HepG2 (cell line): ENCODE results near the gene SMIM34.
"Not testable (repeated sequence)": the region's sequence is repeated elsewhere in the genome, so short reads cannot be mapped to it uniquely, and the experiment has no call there.

Experiments used
- FOSL1 ChIP-seq: sonication (generic); formaldehyde crosslinking; IDR thresholded peaks from 2 replicates; pipeline ENCODE4 v1.9.0; 2021; ENCODE audit warnings: missing genetic modification reagents, borderline replicate concordance
- FOXC1 ChIP-seq: sonication (generic); formaldehyde crosslinking; IDR thresholded peaks from 2 replicates; pipeline ENCODE4 v1.8.0; 2022; ENCODE audit warnings: mild to moderate bottlenecking, missing genetic modification reagents, borderline replicate concordance
- TAF1 ChIP-seq: sonication (generic); formaldehyde crosslinking; IDR thresholded peaks from 2 replicates; pipeline ENCODE4 v1.4.0; 2020; ENCODE audit warnings: missing genetic modification reagents

GRCh38 chr21:34374462-34374861 lies 49.3 kb downstream of the SMIM34 start:
- TF ChIP-seq TAF1, FOSL1, FOXC1 (CRISPR knock-in tag): not testable (repeated sequence)
